ENCODE data around the gene EP400.

The EP400 gene

DNA sequence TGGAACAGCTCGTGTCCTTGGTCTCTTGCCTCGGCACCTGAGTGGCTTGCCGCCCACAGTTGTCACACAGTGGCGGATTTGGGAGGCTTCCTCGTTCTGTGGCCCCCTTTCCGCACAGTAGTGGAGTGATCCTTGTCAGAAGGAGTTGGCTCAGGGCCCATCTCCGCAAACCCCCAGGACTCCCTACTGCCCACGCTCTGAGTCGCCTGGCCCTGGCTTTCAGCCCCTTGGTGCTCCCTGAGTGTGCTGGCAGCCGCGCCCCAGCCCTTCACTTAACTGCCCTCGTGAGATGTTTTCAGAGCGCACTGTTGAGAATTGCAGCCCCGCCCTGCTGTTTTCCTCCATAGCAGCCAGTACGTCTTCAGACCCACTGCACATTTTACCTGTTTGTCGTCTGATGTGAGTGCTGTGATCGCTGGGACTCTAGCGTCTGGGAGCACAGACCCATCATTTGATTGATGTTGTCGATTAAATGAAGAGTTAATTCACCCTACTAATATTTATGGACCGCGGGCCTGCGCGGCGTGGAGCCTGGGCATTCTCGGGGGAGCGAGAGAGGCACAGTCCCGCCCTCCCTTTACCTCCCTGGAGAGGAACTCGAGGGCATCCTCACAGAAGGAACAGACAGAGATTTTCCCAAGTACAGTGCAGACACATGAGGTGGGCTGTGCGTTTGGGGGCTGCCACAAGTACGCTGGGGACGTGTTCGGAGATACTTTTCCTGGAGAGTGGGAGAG, 102.6 kb downstream of the EP400 start:
- DNase-seq = no peak

DNA sequence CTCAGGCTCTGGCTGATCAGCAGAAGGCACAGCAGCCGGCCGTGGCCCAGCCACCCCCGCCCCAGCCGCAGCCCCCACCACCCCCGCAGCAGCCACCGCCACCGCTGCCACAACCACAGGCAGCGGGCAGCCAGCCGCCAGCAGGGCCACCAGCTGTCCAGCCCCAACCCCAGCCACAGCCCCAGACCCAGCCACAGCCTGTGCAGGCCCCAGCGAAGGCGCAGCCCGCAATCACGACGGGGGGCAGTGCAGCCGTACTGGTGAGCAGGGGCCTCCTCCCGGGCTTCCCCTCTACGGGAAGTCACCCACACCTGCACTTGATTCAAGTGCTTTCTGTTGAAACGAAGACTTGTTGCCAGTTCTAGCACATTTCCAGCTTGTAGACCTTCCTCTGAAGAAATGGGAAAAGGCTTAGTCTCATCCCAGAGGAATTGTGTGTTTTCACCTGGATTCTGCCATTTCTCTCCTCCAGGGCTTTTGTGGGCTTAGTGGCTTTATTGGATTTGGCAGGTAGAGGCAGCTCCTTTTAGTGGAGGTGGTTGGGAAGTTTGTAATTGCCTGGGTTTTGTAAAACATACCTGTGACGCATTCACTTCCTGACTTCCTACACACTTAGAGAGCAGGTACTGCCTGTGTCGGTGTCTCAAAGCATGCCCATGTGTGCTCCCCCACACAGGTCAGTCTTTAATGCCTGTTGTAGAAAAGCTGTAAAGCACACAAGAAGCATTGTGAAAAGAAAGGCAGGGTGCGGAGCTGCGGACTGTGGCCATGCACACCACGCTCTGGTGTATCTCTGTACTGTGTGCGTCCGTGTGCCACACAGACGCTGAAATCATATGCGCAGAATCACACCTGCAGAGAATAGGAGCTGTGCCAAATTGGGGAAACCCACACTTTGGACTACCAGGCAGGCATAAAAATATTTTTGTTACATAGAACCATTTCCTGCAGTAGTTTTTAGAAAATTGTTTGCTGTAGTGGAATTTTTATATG, 103.9 kb downstream of the EP400 start:
- no peak for DNase-seq

DNA sequence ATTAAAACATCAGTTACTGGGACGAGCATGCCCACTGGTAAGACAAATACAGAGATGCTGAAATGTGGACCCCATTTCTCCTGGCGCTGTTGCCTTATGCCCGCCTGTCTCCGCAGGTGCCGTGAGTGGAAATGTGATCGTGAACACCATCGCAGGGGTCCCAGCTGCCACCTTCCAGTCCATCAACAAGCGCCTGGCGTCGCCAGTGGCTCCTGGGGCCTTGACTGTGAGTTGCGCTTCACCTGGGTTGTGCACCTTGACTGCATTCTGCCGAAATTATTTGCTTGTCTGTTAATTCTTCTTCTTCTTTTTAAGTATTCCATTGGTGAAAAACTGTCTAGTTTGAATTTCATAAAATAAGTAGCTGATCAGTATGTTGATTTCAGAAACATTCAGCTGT, 105.2 kb downstream of the EP400 start:
- no peak for DNase-seq

DNA sequence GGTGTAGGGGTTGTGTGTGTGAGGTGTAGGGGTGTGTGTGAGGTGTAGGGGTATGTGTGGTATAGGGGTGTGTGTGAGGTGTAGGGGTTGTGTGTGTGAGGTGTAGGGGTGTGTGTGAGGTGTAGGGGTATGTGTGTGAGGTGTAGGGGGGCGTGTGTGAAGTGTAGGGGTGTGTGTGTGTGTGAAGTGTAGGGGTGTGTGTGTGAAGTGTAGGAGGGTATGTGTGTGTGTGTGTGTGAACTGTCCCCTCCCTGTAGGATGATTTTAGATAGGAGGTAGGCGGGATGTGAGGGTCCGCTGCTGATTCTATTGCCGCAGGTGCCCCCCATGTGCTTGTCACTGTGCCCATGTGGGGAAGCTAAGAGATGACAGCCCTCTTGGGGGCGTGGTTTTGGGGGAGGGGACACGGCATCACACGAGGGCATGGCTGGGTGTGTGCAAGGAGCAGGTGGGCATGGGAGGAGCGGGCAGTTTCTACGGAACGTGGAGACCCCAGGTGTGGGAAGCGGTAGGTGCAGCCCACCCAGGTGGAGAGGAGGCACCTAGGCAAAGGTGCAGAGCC, 105.9 kb downstream of the EP400 start:
- DNase-seq = no peak

DNA sequence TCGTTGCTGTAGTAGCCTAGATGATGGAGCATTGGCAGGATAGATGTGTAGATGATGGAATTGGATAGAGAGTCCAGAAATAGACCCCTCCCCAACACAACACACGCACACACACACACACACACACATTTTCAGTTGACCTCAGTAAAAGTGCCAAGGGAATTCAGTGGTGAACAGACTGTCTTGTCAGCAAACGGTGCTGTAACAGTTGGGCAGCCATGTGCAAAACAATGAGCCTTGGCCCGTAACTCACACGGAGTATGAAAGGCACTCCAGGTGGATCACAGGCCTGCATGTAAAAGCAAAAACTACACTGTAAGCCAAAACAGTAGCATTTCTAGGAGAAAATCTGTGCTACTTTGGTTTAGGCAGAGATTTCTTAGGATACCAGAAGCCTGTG, 106.6 kb downstream of the EP400 start:
- no peak for DNase-seq

DNA sequence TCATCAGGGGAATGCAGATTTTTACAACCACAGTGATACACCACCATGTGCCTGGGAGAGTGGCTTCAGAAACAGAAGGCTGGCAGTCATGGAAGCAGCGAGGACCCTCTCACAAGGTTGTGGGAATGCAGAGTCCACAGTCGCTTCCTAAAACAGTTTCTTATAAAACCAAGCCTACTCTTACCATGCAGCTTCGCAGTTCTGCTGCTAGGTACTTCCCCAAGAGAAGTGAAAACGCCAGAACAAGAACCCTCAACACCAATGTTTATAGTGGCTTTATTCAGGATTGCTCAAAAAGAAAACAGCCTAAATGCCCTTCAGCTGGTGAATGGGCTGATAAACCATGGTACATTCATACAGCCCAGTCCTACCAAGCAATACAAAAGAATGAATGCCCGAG, 107.2 kb downstream of the EP400 start:
- no peak for DNase-seq

DNA sequence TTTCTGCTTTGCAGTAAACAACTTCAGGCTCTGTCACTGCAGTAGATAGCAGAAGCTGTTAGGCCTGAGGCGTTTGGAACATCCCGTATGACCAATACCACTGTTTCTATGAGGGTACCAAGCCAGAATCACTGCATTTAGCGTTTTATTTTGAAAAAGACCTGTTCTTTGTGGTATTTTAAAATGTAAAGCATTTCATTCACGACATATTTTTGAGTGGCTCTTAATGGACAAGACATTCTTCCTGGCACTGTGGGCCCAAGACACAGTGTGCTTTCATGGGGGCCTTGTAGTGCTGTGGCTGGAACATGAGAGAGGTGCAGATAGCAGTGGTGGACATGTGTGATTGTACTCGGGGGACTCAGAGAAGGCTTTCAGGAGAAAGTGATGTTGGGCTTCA, 107.9 kb downstream of the EP400 start:
- no peak for DNase-seq

DNA sequence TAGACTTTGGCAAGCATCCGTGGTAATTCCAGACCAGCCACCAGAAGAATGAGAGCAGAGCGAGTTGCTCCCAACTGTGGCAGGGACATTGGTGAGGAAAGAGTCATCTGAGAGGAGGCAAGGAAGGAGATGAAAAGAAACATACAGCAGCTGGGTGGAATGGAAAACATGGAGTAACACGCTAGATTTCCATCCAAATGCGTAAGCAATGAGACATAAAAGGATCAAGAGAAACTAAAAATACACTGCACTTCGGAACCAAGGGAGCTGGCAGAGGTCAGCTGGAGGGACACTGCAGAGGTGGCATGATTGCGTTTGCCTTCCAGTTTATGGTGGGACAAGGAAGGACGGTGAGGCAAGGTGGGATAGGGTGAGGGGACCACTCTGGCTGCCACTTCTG, 111.5 kb downstream of the EP400 start:
- DNase-seq = no peak

DNA sequence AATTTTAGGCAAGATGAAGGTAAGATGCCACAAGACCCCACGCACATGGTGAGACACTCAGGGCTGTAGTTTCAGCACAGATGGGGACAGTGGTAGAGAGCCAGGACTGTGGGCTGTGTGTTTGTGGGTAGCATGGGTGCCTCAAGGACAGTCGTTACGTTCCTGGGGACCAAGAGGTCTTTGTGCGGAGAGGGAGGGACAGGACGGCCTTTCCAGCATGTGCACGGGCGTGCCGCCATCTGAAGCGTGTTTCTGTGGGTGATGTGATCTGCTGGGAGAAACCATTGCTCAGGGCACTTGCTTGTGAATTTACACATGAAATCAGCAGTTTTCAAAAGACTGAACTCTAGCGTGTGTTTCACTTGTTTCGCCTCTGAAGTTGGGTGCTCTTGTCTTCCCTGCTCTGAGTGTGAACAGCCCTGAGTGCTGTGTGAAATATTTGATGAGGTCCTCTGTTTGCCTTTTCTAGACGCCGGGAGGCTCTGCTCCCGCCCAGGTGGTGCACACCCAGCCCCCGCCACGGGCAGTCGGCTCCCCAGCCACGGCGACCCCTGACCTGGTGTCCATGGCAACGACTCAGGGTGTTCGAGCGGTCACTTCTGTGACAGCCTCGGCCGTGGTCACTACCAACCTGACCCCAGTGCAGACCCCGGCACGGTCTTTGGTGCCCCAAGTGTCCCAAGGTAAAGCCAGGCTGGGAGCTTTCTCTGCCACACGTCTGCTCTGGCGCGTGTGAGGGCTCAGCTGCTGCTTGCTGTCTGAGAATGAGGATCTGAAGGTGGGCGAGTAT, 112.1 kb downstream of the EP400 start:
- no peak for DNase-seq

DNA sequence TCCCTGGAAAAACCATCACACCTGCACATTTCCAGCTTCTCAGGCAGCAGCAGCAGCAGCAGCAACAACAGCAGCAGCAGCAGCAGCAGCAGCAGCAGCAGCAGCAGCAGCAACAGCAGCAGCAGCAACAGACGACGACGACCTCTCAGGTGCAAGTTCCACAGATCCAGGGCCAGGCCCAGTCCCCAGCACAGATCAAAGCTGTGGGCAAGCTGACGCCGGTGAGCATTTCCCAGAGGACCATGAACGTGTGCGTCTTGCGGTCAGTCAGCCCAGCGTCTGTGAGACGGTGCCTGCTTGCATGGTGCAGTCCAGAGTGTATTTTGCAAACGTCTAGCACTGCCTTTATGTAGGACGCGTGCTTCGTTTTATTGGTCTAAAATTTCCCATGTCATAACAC, 112.7 kb downstream of the EP400 start:
- no peak for DNase-seq

DNA sequence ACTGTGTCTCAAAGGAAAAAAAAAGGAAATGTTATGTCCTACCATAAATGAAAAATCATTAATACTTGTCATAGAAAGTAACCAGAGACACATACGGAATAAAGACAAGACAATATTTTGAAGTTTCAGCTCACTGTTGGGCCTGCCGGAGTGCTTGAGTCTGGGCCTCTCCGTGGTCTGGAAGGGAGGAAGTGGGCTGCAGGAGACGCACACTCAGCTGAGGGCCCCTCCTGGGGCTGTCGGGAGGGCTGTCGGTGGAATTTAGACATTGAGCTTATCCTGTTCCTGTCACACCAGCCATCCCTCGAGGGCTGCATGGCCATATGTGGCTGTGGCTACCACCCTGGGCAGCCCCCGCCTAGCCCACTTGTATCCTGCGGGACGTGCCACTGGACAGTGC, 113.7 kb downstream of the EP400 start:
- no peak for DNase-seq

DNA sequence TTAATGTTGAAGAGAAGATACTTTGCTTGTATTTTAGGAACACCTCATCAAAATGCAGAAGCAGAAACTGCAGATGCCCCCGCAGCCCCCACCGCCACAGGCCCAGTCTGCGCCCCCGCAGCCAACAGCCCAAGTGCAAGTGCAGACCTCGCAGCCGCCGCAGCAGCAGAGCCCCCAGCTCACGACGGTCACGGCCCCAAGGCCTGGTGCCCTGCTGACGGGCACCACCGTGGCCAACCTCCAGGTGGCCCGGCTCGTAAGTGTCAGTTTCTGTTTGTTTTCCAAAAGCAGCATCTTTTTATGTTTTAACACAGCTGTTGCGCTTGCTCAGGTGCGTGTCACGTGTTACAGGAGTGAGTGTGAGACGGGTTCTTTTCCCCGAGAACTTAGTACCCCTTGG, 114.9 kb downstream of the EP400 start:
- no peak for DNase-seq

DNA sequence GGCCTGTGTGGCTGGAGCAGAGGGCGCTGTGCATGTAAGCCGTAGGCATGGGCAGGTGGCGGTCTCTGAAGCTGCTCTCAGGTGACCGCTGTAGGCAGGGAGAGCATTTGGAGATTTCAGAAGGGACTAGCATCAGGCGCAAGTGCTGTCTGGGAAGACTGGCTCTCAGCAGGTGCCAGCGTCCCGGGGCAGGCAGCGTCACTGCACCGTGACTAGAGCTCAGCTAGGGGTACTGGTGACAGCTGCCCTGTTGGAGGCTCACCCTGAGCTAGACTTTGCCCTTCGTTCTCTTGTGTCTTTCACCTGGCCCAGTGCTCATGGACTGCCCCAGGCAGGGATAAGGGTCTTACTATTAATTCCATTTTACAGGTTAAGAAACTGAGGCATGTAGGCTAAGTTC, 115.5 kb downstream of the EP400 start:
- DNase-seq = no peak

DNA sequence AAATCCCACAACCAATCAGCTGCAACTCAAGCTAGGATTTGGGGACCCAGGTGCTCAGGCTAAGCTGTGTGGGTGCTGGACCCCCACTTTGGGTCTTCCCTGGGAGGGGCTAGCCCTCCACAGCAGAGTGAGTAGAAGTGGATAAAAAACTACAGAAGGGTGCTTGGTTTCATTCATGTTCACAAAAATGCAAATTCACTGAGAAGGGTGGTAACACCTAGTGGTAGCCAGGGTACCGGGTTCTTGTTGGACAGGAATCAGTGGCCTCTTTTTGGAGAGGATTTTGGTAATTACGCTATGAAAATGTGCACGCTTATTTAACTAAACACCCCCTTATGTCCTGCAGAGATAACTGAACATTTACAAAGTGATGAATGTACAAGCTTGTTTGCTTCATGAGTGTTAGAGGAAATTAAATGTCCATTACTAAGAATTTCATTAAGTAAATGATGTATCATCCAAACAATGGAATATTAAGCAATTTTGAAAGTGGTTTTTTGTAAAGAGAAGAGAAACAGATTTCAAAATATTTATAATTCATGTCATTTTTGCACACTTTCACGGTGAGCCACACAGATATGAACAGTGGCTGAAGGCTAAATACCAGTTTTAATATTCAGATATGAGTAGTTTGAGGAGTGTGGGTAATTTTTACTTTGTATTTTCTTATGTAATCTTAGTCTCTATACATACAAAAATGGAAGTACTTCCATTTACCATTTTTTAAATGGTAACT, 116.0 kb downstream of the EP400 start:
- no peak for DNase-seq

DNA sequence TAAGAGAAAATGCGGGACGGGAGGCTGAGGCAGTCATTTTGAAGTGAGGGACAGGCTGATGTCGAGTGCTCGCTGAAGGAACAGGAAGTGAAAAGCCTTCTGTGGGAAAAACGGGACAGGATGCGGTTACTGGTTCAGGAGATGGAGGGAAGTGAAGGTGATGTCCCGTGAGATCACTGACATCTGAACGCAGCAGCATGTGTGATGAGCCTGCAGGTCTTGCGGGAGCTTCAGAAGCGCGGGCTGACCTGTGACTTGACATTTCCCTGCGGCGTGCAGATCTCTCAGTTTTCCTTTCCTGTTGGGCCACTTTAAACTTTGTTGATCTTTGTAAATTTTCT, 116.6 kb downstream of the EP400 start:
- DNase-seq = no peak

DNA sequence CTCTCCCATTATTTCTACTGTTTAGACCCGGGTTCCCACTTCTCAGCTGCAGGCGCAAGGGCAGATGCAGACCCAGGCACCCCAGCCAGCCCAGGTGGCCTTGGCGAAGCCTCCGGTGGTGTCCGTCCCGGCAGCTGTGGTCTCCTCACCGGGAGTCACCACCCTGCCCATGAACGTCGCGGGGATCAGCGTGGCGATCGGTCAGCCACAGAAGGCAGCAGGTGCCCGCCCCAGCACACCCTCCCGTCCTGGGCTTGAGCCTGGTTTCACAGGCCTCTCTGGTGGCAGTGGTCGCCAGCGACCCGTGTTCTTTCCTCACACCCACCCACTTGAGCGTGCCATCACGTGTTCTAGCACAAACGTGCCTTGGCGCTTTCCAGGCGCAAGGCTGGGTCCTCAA, 117.0 kb downstream of the EP400 start:
- no peak for DNase-seq

DNA sequence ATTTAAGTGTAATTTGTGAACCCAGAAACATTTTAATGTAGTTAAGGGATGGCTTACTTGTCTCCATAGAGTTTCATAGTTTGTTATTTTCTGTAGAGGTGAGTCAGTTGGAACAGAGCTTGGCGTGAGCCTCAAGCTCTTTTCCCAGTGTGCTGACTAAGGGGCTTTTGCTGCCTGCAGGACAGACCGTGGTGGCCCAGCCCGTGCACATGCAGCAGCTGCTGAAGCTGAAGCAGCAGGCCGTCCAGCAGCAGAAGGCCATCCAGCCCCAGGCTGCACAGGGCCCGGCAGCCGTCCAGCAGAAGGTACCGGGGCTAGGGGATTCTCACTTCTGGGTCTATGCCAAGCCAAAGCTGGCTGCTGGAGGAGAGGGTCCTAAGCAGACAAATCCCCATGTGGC, 117.4 kb downstream of the EP400 start:
- DNase-seq = no peak

DNA sequence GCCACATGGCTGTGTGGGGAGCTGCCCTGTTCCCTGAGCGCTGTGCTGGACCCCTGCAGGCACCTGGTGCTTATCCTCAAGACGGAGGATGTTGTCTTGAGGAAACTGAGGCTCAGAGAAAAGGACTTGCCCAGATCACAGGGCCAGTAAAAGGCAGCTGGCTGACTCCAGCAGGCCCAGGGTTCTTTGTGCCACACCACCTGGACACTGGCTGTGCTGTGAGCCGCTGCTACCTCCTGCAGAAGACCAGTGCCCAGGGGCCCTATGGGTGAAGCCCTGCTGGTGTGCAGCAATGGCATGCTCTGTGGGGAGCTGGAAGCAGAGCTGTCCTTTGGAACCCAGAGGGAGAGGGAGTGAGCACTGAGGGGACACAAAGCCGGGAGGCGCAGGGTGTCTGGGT, 118.5 kb downstream of the EP400 start:
- no peak for DNase-seq

DNA sequence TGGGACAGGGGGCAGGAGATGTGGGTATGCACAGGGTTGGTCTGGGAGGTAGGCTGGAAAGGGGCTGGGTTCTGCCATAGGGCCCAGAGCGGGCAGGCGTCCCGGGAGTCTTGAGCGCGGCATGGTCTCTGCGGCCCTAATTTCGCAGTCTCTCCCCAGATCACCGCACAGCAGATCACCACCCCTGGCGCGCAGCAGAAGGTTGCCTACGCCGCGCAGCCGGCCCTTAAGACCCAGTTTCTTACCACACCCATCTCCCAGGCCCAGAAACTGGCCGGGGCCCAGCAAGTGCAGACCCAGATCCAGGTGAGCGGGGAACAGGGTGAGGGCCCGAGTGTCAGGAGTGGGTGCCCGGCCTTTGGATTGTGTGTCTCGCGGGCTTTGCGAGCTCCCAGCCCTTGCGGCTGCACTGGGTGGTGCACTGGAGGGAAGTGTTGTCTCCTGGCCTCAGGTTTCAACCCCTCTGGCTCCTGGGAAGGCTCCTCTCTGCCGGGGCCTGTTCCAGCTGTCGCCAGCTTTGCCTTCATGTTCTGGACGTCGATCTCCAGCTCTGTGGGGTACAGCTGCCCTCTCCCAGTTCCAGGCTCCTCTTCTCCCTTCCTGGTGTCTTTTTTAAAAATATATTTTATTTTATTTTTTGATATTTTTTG, 119.7 kb downstream of the EP400 start:
- DNase-seq = no peak

DNA sequence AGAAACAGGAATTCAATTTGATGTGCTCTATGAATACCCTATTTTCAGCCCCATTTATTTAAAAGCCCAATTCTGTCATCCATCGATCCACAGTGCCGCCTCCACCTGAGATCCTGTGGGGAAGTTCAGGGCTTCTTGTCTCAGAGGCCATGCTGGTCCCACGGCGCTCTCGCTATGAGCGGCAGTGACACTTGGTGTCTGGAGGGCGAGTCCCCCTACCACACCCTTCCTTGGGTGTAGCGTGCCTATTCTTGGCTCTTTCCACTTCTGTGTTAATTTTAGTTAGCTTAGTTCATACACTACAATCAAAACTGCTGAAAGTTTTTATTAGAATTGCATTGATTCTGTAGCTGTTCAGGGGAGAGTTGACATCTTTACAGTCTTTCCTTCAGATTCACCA, 120.6 kb downstream of the EP400 start:
- no peak for DNase-seq

DNA sequence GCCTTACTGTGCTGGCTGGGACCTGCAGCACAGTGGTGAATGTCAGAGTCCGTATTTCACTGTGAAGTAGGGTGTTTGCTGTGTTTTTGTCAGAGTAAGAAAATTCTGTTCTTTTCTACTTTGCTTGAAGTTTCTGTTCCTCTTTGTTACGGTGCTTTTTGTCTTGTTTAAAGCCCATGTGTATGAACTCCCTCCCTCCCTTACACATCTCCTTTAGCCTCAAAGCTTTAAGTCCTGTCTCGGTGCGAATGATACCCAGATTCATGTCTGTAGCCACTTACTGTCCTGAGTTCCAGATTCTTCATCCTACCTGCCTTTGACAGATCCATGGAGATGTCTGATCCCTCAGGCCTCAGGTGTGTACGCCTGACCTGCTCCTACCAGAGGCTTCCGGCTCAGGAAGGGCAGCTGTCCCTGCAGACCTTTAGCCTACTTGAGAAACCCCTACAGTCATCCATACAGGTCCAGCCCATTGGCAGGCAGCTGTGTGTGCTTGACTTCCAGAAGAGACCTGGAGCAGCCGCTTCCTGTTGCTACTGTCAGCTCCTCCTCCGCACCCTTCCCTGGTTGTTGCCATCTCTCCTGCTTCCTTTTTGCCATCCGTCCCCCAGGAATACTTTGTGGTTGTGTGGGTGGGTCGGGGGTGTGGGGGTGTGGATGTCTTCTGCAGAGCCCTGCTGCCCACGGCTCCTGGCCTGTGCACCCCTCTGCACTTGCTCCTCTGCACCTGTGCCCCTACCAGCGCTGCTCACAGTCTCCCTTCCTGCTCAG, 121.5 kb downstream of the EP400 start:
- peak; percentile 46 for DNase-seq

Data from NCI-H2029 treated with DMSO at 0.1 percent for 48 hours (cell line).